Progenitor cell of endocrine pancreas (in vitro differentiated cells): Measurements from ENCODE around the gene PHACTR1. TPM values are rescaled to one million over a fixed set of nuclear protein-coding genes. Genes with fewer than 3 reads are reported as not detected.

Experiments used
- DNase-seq: peaks from one replicate; pipeline ENCODE4 v3.0.0; 2021; ENCODE audit warnings: low spot score; ENCODE audit not compliant: unreplicated experiment
- H3K27ac Mint-ChIP-seq: 2 replicates; pipeline ENCODE4 v1.8.0; 2021; ENCODE audit warnings: mild to moderate bottlenecking, moderate library complexity, mixed read lengths
- H3K27me3 Mint-ChIP-seq: 2 replicates; pipeline ENCODE4 v1.8.0; 2021; ENCODE audit warnings: mixed read lengths
- H3K36me3 Mint-ChIP-seq: 2 replicates; pipeline ENCODE4 v1.8.0; 2022; ENCODE audit warnings: mixed read lengths; ENCODE audit not compliant: insufficient read depth
- H3K4me1 Mint-ChIP-seq: 2 replicates; pipeline ENCODE4 v1.8.0; 2021; ENCODE audit warnings: low read depth, mixed read lengths
- H3K4me3 Mint-ChIP-seq: 2 replicates; pipeline ENCODE4 v1.8.0; 2021; ENCODE audit warnings: low read depth, mild to moderate bottlenecking, moderate library complexity, mixed read lengths
- H3K9me3 Mint-ChIP-seq: 2 replicates; pipeline ENCODE4 v1.8.0; 2021; ENCODE audit warnings: low read depth, mixed read lengths
- CTCF ChIP-seq: fragments of 200-600 bp; sonication (generic); IDR thresholded peaks from one replicate; pipeline ENCODE4 v1.5.0; 2021; ENCODE audit warnings: antibody characterized with exemption, mild to moderate bottlenecking; ENCODE audit not compliant: unreplicated experiment
- total RNA-seq: library from RNA; stranded (reverse); gene quantifications from 2 replicates; pipeline ENCODE4 v1.2.1, GENCODE V29; 2021

Gene PHACTR1
- total RNA-seq, 1 donor from 2014 or later = 8.6 TPM

- H3K27me3 Mint-ChIP-seq = peaks cover 5% of the 10 kb centered on the region
- no peaks in the 10 kb centered on the region for H3K9me3 Mint-ChIP-seq
- no peak overlapping the region for H3K27ac Mint-ChIP-seq
Observed at GRCh38 chr6:12842114-12842513, 125.5 kb downstream of the PHACTR1 start.

GRCh38 chr6:12842658-12843057 is 126.1 kb downstream of the PHACTR1 start:
- Mint-ChIP-seq H3K4me1 (peaks cover 10% of the 10 kb centered on the region), H3K27me3 (peaks cover 5% of the 10 kb centered on the region), H3K9me3 (no peaks in the 10 kb centered on the region), H3K27ac (no peak overlapping the region), H3K4me3 (no peak overlapping the region), H3K36me3 (no peaks in the 10 kb centered on the region)
- no peak for TF ChIP-seq CTCF
- no peak for DNase-seq

More at GRCh38 chr6:12842114-12842513, 125.5 kb downstream of the PHACTR1 start:
- TF ChIP-seq CTCF = no peak
- DNase-seq = no peak
- Mint-ChIP-seq H3K36me3 (no peaks in the 10 kb centered on the region), H3K4me1 (peaks cover 10% of the 10 kb centered on the region), H3K4me3 (no peak overlapping the region)

GRCh38 chr6:12844284-12845223 is 128.0 kb downstream of the PHACTR1 start:
- Mint-ChIP-seq H3K36me3 (no peaks in the 10 kb centered on the region), H3K9me3 (no peaks in the 10 kb centered on the region), H3K4me1 (peaks cover 10% of the 10 kb centered on the region), H3K27ac (no peak overlapping the region), H3K27me3 (peaks cover 15% of the 10 kb centered on the region), H3K4me3 (no peak overlapping the region)
- DNase-seq = no peak
- peak; percentile 78 for TF ChIP-seq CTCF

DNA sequence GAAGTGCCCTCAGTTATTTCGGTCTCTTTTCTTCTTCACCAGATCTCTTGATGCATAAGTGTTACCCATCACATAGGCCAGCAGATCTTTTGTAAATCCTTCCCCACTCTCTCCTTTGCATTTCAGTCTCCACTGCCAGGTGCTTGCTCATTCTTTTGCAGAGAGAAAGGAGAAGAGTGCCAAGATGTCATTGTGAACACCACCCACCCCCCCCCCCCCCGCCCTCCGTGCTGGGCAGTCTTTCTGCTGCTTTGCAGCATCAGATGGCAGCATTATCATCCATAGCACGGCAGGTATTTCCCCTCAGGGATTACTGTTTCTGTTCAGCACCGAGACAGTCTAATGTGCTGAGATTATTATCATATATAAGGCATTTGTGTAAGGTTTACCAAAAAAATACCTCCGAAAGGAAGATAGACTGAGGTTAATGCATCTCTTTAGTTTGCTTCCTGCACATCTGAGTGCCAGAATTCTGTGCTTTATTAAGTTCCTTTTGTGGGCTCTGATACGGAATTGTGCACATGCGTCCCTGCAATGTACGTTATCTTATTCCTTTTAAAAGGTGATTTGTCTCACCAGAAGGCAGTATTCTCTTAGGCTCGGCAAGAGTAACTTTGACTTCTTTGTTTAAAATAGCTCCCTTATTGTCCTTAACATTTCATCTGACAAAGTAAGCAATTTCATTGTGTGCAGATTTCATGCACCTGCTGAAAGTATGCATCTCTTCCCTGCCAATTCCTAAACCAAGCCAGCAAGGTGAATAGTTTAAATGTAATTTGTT is 128.8 kb downstream of the PHACTR1 start:
- Mint-ChIP-seq H3K36me3 (no peaks in the 10 kb centered on the region), H3K4me1 (peaks cover 10% of the 10 kb centered on the region), H3K27ac (no peak overlapping the region), H3K27me3 (peaks cover 18% of the 10 kb centered on the region), H3K4me3 (no peak overlapping the region), H3K9me3 (no peaks in the 10 kb centered on the region)
- DNase-seq = no peak
- no peak for TF ChIP-seq CTCF
